GM19463 (cell line): ENCODE measurements around the gene PIP4P1.
A peak's percentile ranks its signal among the peaks of the same experiment; 100 is the strongest.
"Not testable (repeated sequence)": the region's sequence is repeated elsewhere in the genome, so short reads cannot be mapped to it uniquely, and the experiment has no call there.

Experiments used
- ATAC-seq: cut with Tn5 transposase; IDR thresholded peaks from one replicate; pipeline ENCODE4 v1.9.1; 2021; ENCODE audit warnings: mild to moderate bottlenecking, moderate library complexity; ENCODE audit not compliant: unreplicated experiment

PIP4P1 gene

GRCh38 chr14:20477211-20477876 lies 16.1 kb upstream of the PIP4P1 start:
- ATAC-seq, result no peak

- no peak for ATAC-seq
These were observed 15.5 kb upstream of the PIP4P1 start for GRCh38 chr14:20476776-20477175.

- no peak for ATAC-seq
These were observed 11.4 kb upstream of the PIP4P1 start for GRCh38 chr14:20472536-20473169.

GRCh38 chr14:20470603-20470901 lies 9.3 kb upstream of the PIP4P1 start:
- ATAC-seq, result no peak

DNA sequence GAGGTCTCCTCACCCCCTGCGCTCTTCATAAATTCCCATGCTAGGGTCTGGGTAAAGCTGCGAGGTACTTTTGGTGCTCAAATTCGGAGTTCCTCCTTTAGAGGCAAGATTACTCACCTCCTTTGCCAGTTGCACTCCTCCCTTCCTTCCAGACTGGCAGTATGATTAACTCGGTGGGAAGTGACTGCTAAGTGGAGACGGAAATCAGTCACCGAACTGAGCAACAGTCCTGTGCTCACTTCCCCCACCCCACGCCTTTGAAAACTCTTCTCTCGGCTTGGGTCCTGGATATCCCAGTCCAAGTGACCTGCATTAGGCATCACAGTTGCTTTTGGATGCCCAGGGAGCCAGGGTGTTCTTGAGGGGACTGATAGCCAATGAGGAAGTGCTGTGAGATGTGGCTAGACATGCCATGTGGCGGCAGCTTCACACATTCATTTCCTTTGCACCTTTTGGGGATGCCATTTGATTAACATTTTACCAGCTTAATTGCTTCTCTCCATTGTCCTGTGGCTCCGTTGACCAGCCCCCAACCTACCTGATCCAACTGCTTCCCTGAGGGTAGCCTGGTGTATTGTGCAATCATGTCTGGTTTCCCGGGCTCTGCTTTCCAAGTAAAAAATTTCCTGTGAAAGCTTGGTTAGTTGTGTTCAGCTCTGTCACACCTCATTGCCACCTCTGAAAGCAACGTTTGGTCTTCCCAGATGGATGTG lies 8.8 kb upstream of the PIP4P1 start:
- peak; percentile 35 for ATAC-seq

GRCh38 chr14:20469242-20469889 lies 8.1 kb upstream of the PIP4P1 start, which contains the start of gene PNP:
TSS of gene PNP (plus strand) at chr14:20469406. CDS start at chr14:20469525, 119 bp downstream.
- peak; percentile 95 for ATAC-seq

- no peak for ATAC-seq
These were observed 7.6 kb upstream of the PIP4P1 start for GRCh38 chr14:20468764-20469241.

- ATAC-seq, result peak; percentile 1
These were observed 593 bp downstream of the PIP4P1 start for GRCh38 chr14:20460458-20461224.

DNA sequence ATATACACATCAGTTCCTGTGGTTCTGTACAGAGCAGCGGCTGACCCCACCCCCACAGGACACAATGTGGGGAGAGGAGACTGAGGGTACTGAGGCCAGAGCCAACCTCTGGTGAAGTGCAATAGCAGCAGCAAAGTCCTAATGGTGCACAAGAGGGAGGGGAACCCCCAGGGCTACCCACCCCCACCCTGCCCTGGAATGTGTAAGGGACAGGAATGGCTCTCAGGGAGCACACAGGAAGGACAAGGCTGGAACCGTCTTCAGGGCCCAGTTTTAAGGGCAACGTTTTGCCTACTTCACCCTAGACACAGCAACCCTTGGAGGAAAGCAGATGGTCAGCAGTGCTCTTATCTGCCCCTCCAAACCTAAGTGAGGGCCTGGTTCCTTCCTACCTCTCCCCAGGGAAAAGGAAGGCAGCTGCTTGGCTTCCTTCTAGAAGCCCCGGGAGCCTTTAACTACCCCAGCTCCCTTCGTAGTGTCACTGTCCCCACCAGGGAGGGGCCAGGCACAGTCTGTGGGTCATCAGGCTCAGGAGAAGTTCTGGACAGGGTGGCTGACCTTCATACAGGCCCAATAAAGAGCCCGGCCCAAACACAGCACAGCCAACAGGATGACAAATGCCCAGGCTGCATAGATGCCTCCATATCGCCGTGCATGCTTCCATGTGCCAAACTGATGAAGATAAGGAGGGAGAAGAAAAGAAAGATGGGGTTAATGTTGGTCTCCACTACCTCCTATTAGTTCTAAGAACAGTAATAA lies 3.0 kb downstream of the PIP4P1 start:
- no peak for ATAC-seq

- ATAC-seq, result no peak
These were observed 4.3 kb downstream of the PIP4P1 start for GRCh38 chr14:20456971-20457370.

- peak; percentile 37 for ATAC-seq
These were observed 5.6 kb downstream of the PIP4P1 start for GRCh38 chr14:20455355-20456300.

DNA sequence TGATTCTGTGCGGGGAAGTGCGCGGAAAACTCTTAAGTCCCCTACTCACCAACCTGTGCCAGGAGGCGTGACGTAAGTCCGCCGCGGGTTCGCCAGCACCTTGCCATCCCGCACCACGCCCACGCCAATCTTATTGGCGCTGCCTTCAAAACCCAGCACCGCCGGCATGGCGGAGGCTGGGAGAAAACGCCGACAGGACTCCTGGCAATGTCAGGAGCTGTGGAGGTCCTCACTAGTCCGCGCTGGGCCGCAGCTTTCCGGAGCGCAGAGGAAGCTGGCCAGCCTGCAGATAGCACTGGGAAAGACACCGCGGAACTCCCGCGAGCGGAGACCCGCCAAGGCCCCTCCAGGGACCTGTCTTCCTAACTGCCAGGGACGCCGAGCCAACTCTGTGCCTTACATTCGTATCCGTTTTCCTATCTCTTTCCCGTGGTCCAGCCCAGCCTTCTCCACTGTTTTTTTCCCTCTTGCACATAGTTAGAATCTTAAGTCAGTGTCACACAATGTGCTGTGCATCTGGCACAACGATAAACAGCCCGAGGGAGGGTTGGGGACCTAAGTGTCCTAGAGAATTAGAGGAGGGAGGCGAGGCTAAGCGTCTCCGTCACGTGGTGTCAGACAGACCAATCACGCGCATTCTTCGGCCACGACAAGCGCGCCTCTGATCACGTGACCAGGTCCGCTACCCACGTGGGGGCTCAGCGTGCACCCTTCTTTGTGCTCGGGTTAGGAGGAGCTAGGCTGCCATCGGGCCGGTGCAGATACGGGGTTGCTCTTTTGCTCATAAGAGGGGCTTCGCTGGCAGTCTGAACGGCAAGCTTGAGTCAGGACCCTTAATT lies 6.5 kb downstream of the PIP4P1 start, which contains the start of the genes APEX1 and OSGEP:
APEX1 (plus strand) TSS at position 711 of the 839 bp plus-strand sequence. CDS start 420 bp downstream, outside the sequence.
OSGEP (minus strand) TSS at position 297 of the 839 bp plus-strand sequence; CDS start at position 168, 129 bp downstream.
- ATAC-seq, result peak; percentile 85

DNA sequence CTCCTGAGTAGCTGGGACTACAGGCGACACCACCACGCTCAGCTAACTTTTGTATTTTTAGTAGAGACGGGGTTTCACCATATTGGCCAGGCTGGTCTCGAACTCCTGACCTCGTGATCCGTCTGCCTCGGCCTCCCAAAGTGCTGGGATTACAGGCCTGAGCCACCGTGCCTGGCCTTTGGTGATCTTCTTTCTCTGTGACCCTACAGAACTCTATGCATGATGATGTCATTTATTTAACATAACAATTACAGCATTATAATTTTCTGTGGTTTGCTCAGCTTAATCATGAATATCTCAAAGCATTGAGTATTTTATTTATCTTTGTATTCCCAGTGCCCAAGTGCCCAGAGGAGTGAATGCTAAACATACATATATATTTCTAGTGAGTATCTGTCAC lies 8.4 kb downstream of the PIP4P1 start:
- not testable (repeated sequence) for ATAC-seq

DNA sequence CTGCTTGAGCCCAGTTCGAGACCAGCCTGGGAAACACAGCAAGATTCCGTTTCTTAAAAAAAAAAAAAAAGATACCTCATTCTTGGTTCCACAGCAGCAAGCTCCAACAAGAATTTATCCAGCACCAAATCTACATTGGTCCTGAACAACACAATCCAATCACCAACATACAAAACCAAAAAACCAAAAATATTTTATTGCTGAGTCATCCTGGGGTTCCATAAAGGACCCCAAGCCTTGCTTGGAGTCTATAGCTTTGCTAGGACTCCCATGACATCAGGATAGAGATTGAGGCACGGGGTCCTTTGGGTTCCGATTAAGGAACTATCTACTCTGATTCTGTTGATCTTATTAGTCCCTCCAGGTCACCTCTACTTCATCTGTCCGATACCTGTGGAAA lies 14.3 kb downstream of the PIP4P1 start:
- no peak for ATAC-seq

- ATAC-seq, result not testable (repeated sequence)
These were observed 17.6 kb downstream of the PIP4P1 start for GRCh38 chr14:20443650-20444049.

DNA sequence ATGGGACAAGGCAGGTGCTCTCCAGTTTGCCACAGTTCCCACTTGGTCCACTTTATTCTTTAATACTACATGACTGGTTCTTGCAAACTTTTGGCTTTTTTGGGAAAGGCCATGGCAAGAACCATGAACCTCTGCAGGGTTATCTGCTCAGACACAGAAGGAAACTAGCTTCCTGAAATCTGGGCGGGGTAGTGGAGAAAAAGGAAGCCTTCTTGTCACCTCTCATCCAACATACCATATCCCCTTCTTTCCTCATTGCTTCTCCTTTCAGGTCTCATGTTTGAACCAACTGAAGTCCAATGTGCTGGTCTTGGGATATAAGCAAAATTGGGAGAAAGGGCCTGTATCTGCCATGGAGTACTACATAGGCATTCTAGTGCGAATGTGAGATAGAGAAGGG lies 19.8 kb downstream of the PIP4P1 start:
- ATAC-seq, result no peak

DNA sequence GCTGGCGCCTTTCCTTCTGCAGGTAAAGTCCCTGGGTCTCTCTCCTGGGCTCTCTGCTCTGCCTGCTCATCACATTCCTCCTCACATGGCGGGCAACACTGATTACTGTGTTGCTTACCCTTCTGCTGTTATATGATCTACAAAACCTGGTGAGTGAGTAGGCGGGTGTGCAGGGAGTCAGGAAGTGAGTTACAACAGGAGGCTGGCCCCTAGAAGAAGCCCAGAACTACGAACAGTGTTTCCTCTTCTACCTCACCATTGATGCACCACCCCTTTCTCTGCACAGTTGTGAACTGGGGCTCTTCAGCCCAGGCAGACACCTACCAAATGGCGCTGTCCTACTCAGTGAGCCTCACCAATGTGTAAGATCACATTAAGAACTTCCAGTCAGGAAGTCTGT lies 20.4 kb downstream of the PIP4P1 start:
- peak; percentile 47 for ATAC-seq

DNA sequence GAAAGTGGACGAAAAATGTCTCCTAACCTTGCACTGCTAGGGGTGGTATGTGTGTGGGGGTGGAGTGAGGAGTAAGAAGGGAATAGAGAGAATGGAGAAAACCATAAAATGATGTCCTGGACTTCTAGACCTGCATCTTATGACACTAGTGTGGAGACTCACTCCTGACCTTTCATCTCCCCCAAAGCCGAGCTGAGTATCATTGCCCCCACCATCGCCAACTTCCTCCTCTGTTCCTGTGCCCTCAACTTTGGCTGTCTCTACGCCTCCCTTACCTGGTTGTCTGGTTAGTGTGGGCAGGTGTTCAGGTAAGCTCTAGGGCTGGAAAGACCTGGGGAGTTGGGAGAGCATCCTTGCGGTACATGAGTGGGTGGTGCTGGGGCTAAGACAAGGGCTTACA lies 20.8 kb downstream of the PIP4P1 start:
- ATAC-seq, result no peak
